ENCODE data around the gene ANKRD9.
"Not testable (repeated sequence)": the region's sequence is repeated elsewhere in the genome, so short reads cannot be mapped to it uniquely, and the experiment has no call there.

ANKRD9 gene

GRCh38 chr14:102551995-102552705, 42.6 kb upstream of the ANKRD9 start:
- DNase-seq (ENCODE audit: extremely low spot score), result no peak
- ChIA-PET POLR2A (no interaction called here), CTCF (no interaction called here)
- TF ChIP-seq, protein P1, sequence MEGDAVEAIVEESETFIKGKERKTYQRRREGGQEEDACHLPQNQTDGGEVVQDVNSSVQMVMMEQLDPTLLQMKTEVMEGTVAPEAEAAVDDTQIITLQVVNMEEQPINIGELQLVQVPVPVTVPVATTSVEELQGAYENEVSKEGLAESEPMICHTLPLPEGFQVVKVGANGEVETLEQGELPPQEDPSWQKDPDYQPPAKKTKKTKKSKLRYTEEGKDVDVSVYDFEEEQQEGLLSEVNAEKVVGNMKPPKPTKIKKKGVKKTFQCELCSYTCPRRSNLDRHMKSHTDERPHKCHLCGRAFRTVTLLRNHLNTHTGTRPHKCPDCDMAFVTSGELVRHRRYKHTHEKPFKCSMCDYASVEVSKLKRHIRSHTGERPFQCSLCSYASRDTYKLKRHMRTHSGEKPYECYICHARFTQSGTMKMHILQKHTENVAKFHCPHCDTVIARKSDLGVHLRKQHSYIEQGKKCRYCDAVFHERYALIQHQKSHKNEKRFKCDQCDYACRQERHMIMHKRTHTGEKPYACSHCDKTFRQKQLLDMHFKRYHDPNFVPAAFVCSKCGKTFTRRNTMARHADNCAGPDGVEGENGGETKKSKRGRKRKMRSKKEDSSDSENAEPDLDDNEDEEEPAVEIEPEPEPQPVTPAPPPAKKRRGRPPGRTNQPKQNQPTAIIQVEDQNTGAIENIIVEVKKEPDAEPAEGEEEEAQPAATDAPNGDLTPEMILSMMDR (IDR thresholded peaks at IDR 0.05; ENCODE audit: control extremely low read depth, extremely low read depth, low read depth, missing control alignments), result no peak

- CTCF ChIA-PET; DNase-seq (ENCODE audit: extremely low spot score); POLR2A ChIA-PET: not testable (repeated sequence)
Observed at GRCh38 chr14:102550927-102551401, 41.4 kb upstream of the ANKRD9 start.

DNA sequence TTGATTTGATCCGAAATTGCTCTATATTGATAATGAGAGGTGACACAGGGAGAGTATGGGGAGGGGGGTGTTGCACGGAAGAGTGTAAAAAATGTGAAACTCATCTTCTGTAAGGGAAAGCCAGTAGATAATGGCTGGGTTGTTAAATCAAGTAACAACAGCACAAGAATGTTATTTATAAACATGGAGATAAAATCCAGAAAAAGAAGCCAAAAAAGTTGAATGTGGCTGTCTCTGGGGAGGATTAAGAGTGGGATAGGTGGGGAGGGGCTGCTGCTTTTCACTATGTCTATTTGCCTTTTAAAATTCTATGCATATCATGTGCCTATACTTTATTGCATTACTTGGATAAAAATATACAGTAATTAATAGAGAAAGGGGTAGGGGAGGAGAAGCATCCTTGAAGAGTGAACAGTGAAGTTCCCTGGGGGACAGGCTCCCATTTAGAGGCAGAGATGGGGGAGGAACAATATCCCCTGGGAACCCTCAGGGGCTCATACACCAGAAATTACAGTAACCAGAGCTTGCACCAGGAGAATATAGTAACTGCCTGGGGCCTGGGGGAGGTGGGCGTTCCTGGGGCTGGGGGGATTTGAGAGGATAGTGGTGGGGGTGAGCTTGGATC, 39.2 kb upstream of the ANKRD9 start:
- CTCF ChIA-PET, result interaction anchor here (1.7 to 1.8 kb wide), 2 partner anchors 8 to 24 kb away, joined by 4 to 8 read pairs; no protein-coding TSS in a partner anchor

DNA sequence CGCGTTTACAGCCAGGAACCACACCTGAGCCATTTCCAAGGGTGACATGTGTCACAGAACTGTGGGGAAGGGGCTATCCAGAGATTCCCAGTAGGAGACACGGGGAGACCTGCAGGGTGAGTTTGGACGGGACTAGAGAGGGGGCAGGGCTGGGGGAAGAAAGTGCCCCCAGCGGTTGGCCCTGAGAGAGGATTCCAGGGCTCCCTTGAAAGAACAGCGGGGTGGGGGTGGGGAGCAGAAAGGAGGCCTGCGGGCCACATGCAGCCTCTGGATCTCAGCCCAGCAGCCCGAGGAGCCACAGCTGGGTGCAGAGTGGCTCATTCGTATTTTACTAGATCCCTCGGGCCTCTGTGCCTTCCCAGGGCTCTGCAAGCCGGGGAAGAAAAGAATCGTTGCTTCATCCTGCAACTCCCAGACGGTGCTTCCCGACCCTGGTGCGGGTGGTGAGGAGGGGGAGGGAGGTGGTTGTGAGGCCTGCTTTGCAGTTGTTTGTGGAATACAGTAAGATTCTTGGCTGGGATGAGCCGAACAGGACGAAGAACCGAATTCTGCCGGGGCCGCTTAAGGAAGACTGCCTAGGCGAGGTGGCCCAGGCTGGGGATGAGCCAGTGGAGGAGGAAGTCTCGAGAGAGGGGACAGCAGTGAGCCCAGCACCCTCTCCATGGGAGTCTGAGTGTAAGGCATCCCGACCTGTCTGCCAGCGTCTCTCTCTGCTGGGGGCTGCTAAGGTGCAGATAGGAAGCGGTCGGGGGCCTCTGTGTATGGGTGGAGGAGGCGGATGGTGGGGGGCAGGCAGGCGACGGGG, 36.1 kb upstream of the ANKRD9 start:
- CTCF ChIA-PET, result no interaction called here
- DNase-seq (ENCODE audit: extremely low spot score), result no peak
- POLR2A ChIA-PET, result no interaction called here
- TF ChIP-seq, protein P1 (IDR thresholded peaks at IDR 0.05; ENCODE audit: control extremely low read depth, extremely low read depth, low read depth, missing control alignments), result no peak

More for the DNA sequence above, 39.2 kb upstream of the ANKRD9 start:
- TF ChIP-seq, protein P1 (IDR thresholded peaks at IDR 0.05; ENCODE audit: control extremely low read depth, extremely low read depth, low read depth, missing control alignments), result no peak
- POLR2A ChIA-PET, result no interaction called here
- no peak for DNase-seq (ENCODE audit: extremely low spot score)

GRCh38 chr14:102544747-102545460, 35.3 kb upstream of the ANKRD9 start:
- no peak for DNase-seq (ENCODE audit: extremely low spot score)
- ChIA-PET POLR2A (no interaction called here), CTCF (no interaction called here)
- TF ChIP-seq, protein P1 (IDR thresholded peaks at IDR 0.05; ENCODE audit: control extremely low read depth, extremely low read depth, low read depth, missing control alignments), result no peak

DNA sequence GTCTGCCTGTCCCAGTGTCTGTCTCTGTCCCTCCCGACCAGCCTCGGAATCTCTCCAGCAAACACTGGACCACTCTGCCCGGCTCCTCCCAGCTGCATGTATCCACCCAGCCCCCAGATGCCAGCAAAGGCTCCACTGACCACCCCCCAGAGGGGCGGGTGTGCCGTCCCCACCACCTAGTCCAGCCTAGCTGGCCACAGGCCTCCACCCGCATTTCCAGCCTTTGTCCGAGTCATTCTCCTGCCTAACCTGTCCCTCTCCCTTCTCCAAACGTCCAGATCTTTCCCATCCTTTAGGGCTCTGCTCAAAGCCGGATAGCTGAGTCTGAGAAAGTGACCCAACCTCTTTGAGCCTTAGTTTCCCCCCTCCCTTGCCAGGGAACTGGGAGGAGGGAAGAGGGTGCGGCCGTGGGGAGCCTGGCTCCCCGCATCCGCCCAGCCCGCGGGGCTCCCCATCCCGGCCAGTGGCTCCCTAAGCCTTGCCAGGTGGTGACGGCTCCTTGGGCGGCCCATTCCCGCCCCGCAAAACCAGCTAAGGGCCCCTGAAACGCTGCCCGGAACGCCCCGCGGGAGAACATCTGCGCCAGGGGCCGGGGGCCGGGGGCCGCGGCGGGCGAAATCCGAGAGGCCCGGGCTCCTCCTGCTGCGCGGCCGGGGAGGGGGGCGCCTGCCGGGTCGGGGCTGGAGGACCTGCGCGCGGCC, 34.6 kb upstream of the ANKRD9 start:
- TF ChIP-seq, protein P1 (IDR thresholded peaks at IDR 0.05; ENCODE audit: control extremely low read depth, extremely low read depth, low read depth, missing control alignments), result no peak
- no peak for DNase-seq (ENCODE audit: extremely low spot score)
- POLR2A ChIA-PET, result no interaction called here
- CTCF ChIA-PET, result no interaction called here

All from GM10248 (cell line).